Measurements from ENCODE around the gene RCSD1.
A peak's percentile ranks its signal among the peaks of the same experiment; 100 is the strongest.

Gene RCSD1

DNA sequence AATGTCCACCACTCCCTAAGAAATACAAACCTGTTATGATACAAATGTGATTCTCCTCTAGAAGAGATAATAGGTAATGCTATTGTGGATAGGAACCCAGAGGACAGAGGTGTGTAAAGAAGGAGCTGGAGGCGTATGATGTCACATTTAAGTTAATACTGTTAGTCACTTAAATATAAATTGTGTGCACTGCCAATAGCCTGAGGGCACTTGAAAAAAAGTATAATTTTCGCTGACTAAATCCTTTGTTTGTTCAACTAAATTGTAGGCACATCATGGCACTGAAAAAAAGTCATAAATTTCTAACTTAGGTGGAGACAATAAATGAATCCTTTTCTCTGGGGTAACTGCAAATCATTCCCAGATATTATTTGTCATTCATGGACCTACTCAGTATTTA, 4.4 kb downstream of the RCSD1 start:
- H2AFZ ChIP-seq (ENCODE audit: low read depth, low read length), result no peak overlapping the region
- H3K27ac ChIP-seq (ENCODE audit: low read length), result peak overlapping the region; percentile 97
- H3K4me3 ChIP-seq (ENCODE audit: low read depth in 1 of 2, low read length in 2 of 2), result 0 out of 4 replicates have a peak overlapping the region, but pooled peaks of 1 of the 2 experiments have one; percentile 76
- ATAC-seq (ENCODE audit: insufficient read depth, low read depth) (no peak), DNase-seq (no peak)
- TF ChIP-seq EZH2 (IDR thresholded peaks at IDR 0.05; ENCODE audit: borderline replicate concordance, low read depth, low read length, severe bottlenecking), result no peak
- TF ChIP-seq, protein P1, sequence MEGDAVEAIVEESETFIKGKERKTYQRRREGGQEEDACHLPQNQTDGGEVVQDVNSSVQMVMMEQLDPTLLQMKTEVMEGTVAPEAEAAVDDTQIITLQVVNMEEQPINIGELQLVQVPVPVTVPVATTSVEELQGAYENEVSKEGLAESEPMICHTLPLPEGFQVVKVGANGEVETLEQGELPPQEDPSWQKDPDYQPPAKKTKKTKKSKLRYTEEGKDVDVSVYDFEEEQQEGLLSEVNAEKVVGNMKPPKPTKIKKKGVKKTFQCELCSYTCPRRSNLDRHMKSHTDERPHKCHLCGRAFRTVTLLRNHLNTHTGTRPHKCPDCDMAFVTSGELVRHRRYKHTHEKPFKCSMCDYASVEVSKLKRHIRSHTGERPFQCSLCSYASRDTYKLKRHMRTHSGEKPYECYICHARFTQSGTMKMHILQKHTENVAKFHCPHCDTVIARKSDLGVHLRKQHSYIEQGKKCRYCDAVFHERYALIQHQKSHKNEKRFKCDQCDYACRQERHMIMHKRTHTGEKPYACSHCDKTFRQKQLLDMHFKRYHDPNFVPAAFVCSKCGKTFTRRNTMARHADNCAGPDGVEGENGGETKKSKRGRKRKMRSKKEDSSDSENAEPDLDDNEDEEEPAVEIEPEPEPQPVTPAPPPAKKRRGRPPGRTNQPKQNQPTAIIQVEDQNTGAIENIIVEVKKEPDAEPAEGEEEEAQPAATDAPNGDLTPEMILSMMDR (IDR thresholded peaks at IDR 0.05; ENCODE audit: borderline replicate concordance, extremely low read depth, low read length, poor library complexity, severe bottlenecking), result no peak
- no peaks in the 10 kb centered on the region for H3K27me3 ChIP-seq (ENCODE audit: insufficient read depth, low read length, poor library complexity)
- H3K9ac ChIP-seq (ENCODE audit: low read depth, low read length), result peak overlapping the region; percentile 99; the same call in 1 of the 2 replicates
- H3K36me3 ChIP-seq (ENCODE audit: insufficient read depth, low read length), result peaks cover 89% of the 10 kb centered on the region
- peak overlapping the region; percentile 79 for H3K4me2 ChIP-seq (ENCODE audit: insufficient read depth, low read length)
- H3K4me1 ChIP-seq (ENCODE audit: insufficient read depth, low read length), result peaks cover 80% of the 10 kb centered on the region
- no peaks in the 10 kb centered on the region for H3K9me3 ChIP-seq (ENCODE audit: insufficient read depth, low read length, severe bottlenecking)
- peaks cover 66% of the 10 kb centered on the region for H4K20me1 ChIP-seq (ENCODE audit: insufficient read depth, low read length)
- H3K79me2 ChIP-seq (ENCODE audit: insufficient read depth, low read length), result peaks cover 99% of the 10 kb centered on the region

DNA sequence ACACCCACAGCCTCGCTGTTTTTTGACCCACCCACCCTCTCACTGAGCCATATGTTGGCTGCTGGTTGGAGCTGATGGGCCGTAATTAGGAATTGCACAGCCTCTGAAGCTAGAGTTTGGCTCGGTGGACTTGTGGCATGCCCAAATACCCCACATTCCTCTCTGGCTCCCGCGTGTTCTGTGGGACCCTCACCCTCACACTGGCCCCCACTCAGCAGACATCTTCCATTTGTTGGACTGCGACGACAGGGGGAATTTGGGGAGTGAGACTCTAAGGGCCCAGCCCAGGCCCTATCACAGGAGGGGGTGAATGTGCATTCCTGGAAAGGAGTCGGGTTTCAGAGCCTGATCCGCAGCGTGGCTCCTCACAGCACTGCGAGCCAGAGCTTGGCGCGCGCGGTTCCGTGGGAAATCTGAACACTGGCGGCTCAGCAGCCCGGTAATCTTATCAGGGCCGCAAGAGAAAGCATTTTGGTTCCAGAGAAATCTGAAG, 5.2 kb downstream of the RCSD1 start:
- Histone ChIP-seq H3K9me3 (ENCODE audit: insufficient read depth, low read length, severe bottlenecking) (no peaks in the 10 kb centered on the region), H3K27me3 (ENCODE audit: insufficient read depth, low read length, poor library complexity) (no peaks in the 10 kb centered on the region), H3K36me3 (ENCODE audit: insufficient read depth, low read length) (peaks cover 96% of the 10 kb centered on the region), H3K27ac (ENCODE audit: low read length) (peak overlapping the region; percentile 97), H4K20me1 (ENCODE audit: insufficient read depth, low read length) (peaks cover 72% of the 10 kb centered on the region), H3K4me2 (ENCODE audit: insufficient read depth, low read length) (peak overlapping the region; percentile 79), H2AFZ (ENCODE audit: low read depth, low read length) (no peak overlapping the region), H3K4me3 (ENCODE audit: low read depth in 1 of 2, low read length in 2 of 2) (no peak overlapping the region; a peak in 1 of 4 replicates), H3K79me2 (ENCODE audit: insufficient read depth, low read length) (peaks cover 99% of the 10 kb centered on the region), H3K9ac (ENCODE audit: low read depth, low read length) (peak overlapping the region; percentile 31), H3K4me1 (ENCODE audit: insufficient read depth, low read length) (peaks cover 81% of the 10 kb centered on the region)
- no peak for ATAC-seq (ENCODE audit: insufficient read depth, low read depth)
- no peak for DNase-seq
- no peak for TF ChIP-seq EZH2 (IDR thresholded peaks at IDR 0.05; ENCODE audit: borderline replicate concordance, low read depth, low read length, severe bottlenecking)
- TF ChIP-seq, protein P1 (IDR thresholded peaks at IDR 0.05; ENCODE audit: borderline replicate concordance, extremely low read depth, low read length, poor library complexity, severe bottlenecking), result no peak

DNA sequence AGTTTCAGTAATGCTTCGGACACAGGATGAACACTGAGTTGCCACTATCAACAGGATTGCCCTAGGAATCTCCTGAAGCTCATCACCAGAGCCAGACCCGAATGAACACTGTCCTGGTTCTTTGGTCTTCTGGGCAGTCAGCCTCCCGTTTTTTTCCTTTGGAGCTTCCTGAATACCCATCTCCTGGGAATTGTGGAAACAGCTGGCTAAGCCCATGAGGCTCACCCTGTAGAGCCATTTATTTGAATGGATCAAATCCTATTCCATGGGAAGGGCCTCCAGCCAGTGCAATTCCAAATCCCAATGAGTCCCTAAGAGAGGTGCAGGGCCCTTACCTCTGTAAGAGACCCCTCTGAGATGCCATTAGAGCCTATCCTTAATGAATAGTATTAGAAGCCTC, 5.9 kb downstream of the RCSD1 start:
- Histone ChIP-seq H4K20me1 (ENCODE audit: insufficient read depth, low read length) (peaks cover 79% of the 10 kb centered on the region), H3K36me3 (ENCODE audit: insufficient read depth, low read length) (peaks cover 98% of the 10 kb centered on the region), H2AFZ (ENCODE audit: low read depth, low read length) (no peak overlapping the region), H3K9ac (ENCODE audit: low read depth, low read length) (peak overlapping the region; percentile 31; the same call in 1 of the 2 replicates), H3K9me3 (ENCODE audit: insufficient read depth, low read length, severe bottlenecking) (no peaks in the 10 kb centered on the region), H3K4me1 (ENCODE audit: insufficient read depth, low read length) (peaks cover 88% of the 10 kb centered on the region), H3K27ac (ENCODE audit: low read length) (peak overlapping the region; percentile 55), H3K27me3 (ENCODE audit: insufficient read depth, low read length, poor library complexity) (no peaks in the 10 kb centered on the region), H3K4me2 (ENCODE audit: insufficient read depth, low read length) (peak overlapping the region; percentile 79), H3K4me3 (ENCODE audit: low read depth in 1 of 2, low read length in 2 of 2) (no peak overlapping the region), H3K79me2 (ENCODE audit: insufficient read depth, low read length) (peaks cover 99% of the 10 kb centered on the region)
- TF ChIP-seq, protein P1 (IDR thresholded peaks at IDR 0.05; ENCODE audit: borderline replicate concordance, extremely low read depth, low read length, poor library complexity, severe bottlenecking), result no peak
- no peak for TF ChIP-seq EZH2 (IDR thresholded peaks at IDR 0.05; ENCODE audit: borderline replicate concordance, low read depth, low read length, severe bottlenecking)
- DNase-seq, result no peak
- no peak for ATAC-seq (ENCODE audit: insufficient read depth, low read depth)
